ENCODE results near the gene GJE1. TPM values are rescaled to one million over a fixed set of nuclear protein-coding genes. Genes with fewer than 3 reads are reported as not detected.

Gene GJE1
- polyA plus RNA-seq, 10 donors = not detected

GRCh38 chr6:142162780-142163179 is 30.1 kb downstream of the GJE1 start:
- no peak for DNase-seq

- DNase-seq = no peak
These were observed 32.5 kb downstream of the GJE1 start for GRCh38 chr6:142165227-142165626.

GRCh38 chr6:142167071-142167470 is 34.3 kb downstream of the GJE1 start:
- DNase-seq = no peak

GRCh38 chr6:142167486-142167885 is 34.8 kb downstream of the GJE1 start:
- no peak for DNase-seq

- DNase-seq = no peak
These were observed 38.6 kb downstream of the GJE1 start for GRCh38 chr6:142171351-142171750.

GRCh38 chr6:142172758-142173157 is 40.0 kb downstream of the GJE1 start:
- no peak for DNase-seq

GRCh38 chr6:142173980-142174379 is 41.3 kb downstream of the GJE1 start:
- DNase-seq = no peak

- DNase-seq = no peak
These were observed 42.0 kb downstream of the GJE1 start for GRCh38 chr6:142174703-142175102.

GRCh38 chr6:142178129-142178528 is 45.4 kb downstream of the GJE1 start:
- DNase-seq = no peak

- no peak for DNase-seq
These were observed 49.3 kb downstream of the GJE1 start for GRCh38 chr6:142182004-142182403.

- no peak for DNase-seq
These were observed 50.6 kb downstream of the GJE1 start for GRCh38 chr6:142183351-142183750.

GRCh38 chr6:142184307-142184706 is 51.6 kb downstream of the GJE1 start:
- DNase-seq = no peak

Other genes starting within 250 kb of the GJE1 start
- under 1 TPM in 4 of 10 donors, not detected in 6; 0.13 to 0.20 (median 0.18) TPM for gene NMBR, start 14.2 kb downstream of the GJE1 start, polyA plus RNA-seq (ENCODE audit: insufficient read length in 10 of 10)
- 10 to 100 TPM; 52.0 to 70.2 (median 58.8) TPM for gene VTA1, start 14.3 kb downstream of the GJE1 start, polyA plus RNA-seq (ENCODE audit: insufficient read length in 10 of 10)
- 10 to 100 TPM in 7 of 10 donors, 1 to 10 TPM in 3; 7.3 to 13.0 (median 10.4) TPM for gene ADGRG6, start 169.1 kb downstream of the GJE1 start, polyA plus RNA-seq (ENCODE audit: insufficient read length in 10 of 10)

Measured in muscle of back (tissue), 11 donors.